GM18870 (cell line): Measurements from ENCODE around the gene ZNF479.
"Not testable (repeated sequence)": the region's sequence is repeated elsewhere in the genome, so short reads cannot be mapped to it uniquely, and the experiment has no call there.

Experiments used
- ATAC-seq: cut with Tn5 transposase; IDR thresholded peaks from one replicate; pipeline ENCODE4 v1.9.1; 2021; ENCODE audit warnings: moderate library complexity; ENCODE audit not compliant: unreplicated experiment

Gene ZNF479

GRCh38 chr7:57132336-57132735, at the start of gene ZNF479:
Gene ZNF479 (minus strand): TSS chr7:57132436. CDS start chr7:57132324, 112 bp downstream.
- not testable (repeated sequence) for ATAC-seq

GRCh38 chr7:57182031-57182430, 49.8 kb upstream of the ZNF479 start:
- ATAC-seq = no peak

GRCh38 chr7:57181281-57181680, 49.0 kb upstream of the ZNF479 start:
- ATAC-seq = no peak

DNA sequence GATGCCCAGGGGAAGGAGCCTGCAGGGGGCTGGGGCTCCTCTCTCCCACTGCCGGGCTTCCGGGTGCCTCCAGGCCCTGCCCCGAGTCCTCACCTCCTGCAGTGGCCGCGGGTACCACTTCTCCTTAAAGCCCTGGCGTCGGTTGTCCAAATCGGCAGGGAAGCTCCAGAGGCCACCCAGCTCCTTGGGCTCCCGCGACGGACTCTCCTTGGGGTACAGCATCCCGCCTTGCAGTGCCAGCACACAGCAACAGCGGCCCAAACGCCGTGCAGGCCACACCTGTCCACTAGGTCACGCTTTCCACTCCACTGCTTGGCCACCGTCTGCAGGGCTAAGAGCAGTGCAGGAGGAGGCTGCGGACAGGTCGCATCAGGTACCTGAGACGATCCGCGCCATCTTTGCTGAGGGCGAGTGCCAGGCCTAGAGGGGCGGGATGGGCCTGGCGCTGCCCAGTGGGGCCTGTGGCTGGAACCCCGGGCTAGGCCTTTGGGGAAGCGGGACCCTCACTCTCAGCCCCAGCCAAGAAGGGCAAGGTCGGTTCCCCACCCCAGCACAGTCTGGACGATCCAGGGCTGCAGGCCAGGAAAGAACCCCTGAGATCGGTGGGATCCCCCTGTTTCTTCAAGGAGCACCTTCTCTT, 47.7 kb upstream of the ZNF479 start:
- ATAC-seq = no peak

DNA sequence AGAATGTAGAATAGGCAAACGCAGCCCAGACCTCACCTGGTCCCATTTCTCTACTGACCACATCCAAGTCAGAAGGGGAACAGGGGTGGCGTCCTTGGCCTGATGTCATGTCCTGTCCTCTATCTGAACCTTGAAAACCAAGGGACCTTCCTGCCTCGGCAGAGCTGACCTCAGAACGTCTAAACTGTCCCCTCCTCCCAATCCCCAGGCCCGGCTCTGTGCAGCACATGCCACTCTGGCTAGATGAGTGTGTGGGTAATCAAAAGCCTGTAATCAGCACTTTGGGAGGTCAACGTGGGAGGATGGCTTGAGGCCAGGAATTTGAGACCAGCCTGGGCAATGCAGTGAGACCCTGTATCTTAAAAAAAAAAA, 46.5 kb upstream of the ZNF479 start:
- ATAC-seq = no peak

- ATAC-seq = no peak
Observed at GRCh38 chr7:57177856-57178767, 45.9 kb upstream of the ZNF479 start.

- no peak for ATAC-seq
Observed at GRCh38 chr7:57176928-57177635, 44.8 kb upstream of the ZNF479 start.

DNA sequence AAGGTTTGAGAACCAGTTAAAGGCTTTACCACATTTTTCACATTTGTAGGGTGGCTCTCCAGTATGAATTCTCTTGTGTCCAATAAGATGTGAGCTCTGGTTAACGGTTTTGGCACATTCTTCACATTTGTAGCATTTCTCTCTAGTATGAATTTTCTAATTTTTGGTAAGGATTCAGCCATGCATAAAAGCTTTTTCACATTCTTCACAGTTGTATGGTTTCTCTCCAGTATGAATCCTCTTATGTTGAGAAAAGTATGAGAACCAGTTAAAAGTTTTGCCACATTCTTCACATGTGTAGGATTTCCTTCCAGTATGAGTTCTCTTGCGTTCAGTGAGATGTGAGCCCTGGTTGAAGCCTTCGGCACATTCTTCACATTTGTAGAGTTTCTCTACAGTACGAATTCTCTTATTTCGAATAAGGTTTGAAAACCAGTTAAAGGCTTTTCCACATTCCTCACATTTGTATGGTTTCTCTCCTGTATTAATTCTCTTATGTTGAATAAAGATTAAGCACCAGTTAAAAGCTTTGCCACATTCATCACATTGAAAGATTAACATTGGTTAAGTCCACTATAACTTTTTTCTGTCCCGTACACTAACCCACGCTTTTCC, 33.2 kb upstream of the ZNF479 start:
- no peak for ATAC-seq

DNA sequence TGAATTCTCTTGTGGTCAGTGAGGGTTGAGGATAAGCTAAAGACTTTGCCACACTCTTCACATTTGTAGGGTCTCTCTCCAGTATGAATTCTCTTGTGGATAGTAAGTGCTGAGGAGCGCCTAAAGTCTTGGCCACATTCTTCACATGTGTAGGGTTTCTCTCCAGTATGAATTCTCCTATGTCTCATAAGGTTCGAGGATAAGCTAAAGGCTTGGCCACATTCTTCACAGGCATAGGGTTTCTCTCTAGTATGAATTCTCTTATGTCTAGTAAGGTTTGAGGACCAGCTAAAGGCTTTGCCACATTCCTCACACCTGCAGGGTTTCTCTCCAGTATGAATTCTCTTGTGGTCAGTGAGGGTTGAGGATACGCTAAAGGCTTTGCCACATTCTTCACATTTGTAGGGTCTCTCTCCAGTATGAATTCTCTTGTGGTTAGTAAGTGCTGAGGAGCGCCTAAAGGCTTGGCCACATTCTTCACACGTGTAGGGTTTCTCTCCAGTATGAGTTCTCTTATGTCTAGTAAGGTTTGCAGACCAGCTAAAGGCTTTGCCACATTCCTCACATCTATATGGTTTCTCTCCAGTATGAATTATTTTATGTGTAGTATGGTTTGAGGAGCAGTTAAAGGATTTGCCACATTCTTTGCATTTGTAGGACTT, 12.0 kb downstream of the ZNF479 start:
- not testable (repeated sequence) for ATAC-seq
